Measurements from ENCODE around the gene IMPACT. TPM values are rescaled to one million over a fixed set of nuclear protein-coding genes. Genes with fewer than 3 reads are reported as not detected.

Gene IMPACT
- total RNA-seq, 3 donors from 2014 or later, result 20.3 to 30.8 (median 29.4) TPM

GRCh38 chr18:24475926-24476589 is 49.6 kb downstream of the IMPACT start:
- Histone ChIP-seq H3K9me3 (no peaks in the 10 kb centered on the region), H3K36me3 (ENCODE audit: low read depth) (no peaks in the 10 kb centered on the region), H3K4me1 (ENCODE audit: low read depth) (no peaks in the 10 kb centered on the region), H3K4me3 (no peak overlapping the region)
- intact Hi-C loops (cut with DNase I, micrococcal nuclease), result no loop called here
- no peak for TF ChIP-seq CTCF (IDR thresholded peaks at IDR 0.05)
- ATAC-seq, result no peak
- DNase-seq, result no peak

GRCh38 chr18:24479371-24479770 is 52.9 kb downstream of the IMPACT start:
- no peak for TF ChIP-seq CTCF (IDR thresholded peaks at IDR 0.05)
- Histone ChIP-seq H3K36me3 (ENCODE audit: low read depth) (no peaks in the 10 kb centered on the region), H3K9me3 (no peaks in the 10 kb centered on the region), H3K4me1 (ENCODE audit: low read depth) (no peaks in the 10 kb centered on the region), H3K4me3 (no peak overlapping the region)
- intact Hi-C loops (cut with DNase I, micrococcal nuclease), result no loop called here
- DNase-seq, result no peak
- no peak for ATAC-seq

GRCh38 chr18:24482821-24483220 is 56.4 kb downstream of the IMPACT start:
- ATAC-seq, result no peak
- Histone ChIP-seq H3K36me3 (ENCODE audit: low read depth) (no peaks in the 10 kb centered on the region), H3K9me3 (no peaks in the 10 kb centered on the region), H3K4me3 (no peak overlapping the region), H3K4me1 (ENCODE audit: low read depth) (peaks cover 1% of the 10 kb centered on the region)
- intact Hi-C loops (cut with DNase I, micrococcal nuclease), result no loop called here
- no peak for DNase-seq
- no peak for TF ChIP-seq CTCF (IDR thresholded peaks at IDR 0.05)

- TF ChIP-seq CTCF (IDR thresholded peaks at IDR 0.05), result no peak
- no peak for ATAC-seq
- intact Hi-C loops (cut with DNase I, micrococcal nuclease), result loop anchor here in 1 of 2 donors (5.0 kb wide), 2 partner anchors 123 to 242 kb away; no protein-coding TSS in a partner anchor
- Histone ChIP-seq H3K36me3 (ENCODE audit: low read depth) (no peaks in the 10 kb centered on the region), H3K4me3 (no peak overlapping the region), H3K9me3 (no peaks in the 10 kb centered on the region), H3K4me1 (ENCODE audit: low read depth) (peaks cover 3% of the 10 kb centered on the region)
- no peak for DNase-seq
These were observed 59.2 kb downstream of the IMPACT start for GRCh38 chr18:24485681-24486080.

- H3K4me3 ChIP-seq, result no peak overlapping the region
- ATAC-seq (no peak), DNase-seq (no peak)
- no peaks in the 10 kb centered on the region for H3K9me3 ChIP-seq
- H3K4me1 ChIP-seq (ENCODE audit: low read depth), result peaks cover 3% of the 10 kb centered on the region
- intact Hi-C loops (cut with DNase I, micrococcal nuclease), result loop anchor here in 1 of 2 donors (5.0 kb wide), 2 partner anchors 124 to 241 kb away; no protein-coding TSS in a partner anchor
- no peak for TF ChIP-seq CTCF (IDR thresholded peaks at IDR 0.05)
- H3K36me3 ChIP-seq (ENCODE audit: low read depth), result no peaks in the 10 kb centered on the region
These were observed 60.2 kb downstream of the IMPACT start for GRCh38 chr18:24486684-24487083.
